ENCODE results near the gene PTTG1IP.

PTTG1IP gene

DNA sequence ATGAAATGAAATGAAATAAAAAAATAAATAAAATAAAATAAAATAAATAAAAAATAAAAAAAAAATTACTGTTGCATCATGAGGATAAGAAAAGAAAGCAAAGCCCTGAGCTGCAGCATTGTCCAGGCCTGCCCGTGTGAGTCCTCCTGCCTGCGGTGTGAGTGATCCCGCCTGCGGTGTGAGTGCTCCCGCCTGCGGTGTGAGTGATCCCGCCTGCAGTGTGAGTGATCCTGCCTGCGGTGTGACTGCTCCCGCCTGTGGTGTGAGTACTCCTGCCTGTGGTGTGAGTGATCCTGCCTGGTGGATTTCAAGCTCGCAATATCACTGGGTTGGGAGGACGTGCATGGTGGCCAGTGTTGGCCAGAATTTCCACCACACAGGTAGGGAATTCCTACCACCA is 22.4 kb upstream of the PTTG1IP start:
- DNase-seq (ENCODE audit: low spot score), result no peak

DNA sequence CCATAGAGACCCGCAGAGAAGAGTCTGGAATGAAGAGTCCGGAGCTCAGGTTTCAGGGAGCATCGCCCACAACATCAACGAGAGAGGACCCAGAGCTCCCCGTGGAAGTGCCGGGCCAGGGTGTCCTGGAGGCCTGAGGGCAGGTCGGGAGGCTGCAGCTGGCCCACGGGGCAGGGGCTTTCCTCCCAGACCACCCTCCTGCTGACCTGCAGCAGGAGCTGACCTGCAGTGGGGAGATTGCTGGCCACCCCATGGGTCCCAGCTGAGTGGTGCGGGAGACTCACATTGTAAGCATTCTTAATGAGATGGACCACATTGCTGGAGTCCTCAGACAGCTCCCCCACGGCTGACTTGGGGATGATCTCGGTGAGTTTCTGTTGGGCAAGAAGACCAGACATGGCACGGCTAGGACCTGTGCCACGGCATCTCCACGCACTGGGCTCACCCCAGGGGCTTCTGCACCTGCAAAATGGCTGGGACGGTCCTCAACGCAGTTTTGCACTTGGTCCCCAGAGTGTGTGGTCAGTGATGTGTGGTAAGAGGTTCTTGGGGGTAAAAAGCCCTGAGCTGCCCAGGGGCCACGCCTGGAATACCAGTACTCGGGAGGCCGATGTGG is 21.3 kb upstream of the PTTG1IP start:
- no peak for DNase-seq (ENCODE audit: low spot score)

DNA sequence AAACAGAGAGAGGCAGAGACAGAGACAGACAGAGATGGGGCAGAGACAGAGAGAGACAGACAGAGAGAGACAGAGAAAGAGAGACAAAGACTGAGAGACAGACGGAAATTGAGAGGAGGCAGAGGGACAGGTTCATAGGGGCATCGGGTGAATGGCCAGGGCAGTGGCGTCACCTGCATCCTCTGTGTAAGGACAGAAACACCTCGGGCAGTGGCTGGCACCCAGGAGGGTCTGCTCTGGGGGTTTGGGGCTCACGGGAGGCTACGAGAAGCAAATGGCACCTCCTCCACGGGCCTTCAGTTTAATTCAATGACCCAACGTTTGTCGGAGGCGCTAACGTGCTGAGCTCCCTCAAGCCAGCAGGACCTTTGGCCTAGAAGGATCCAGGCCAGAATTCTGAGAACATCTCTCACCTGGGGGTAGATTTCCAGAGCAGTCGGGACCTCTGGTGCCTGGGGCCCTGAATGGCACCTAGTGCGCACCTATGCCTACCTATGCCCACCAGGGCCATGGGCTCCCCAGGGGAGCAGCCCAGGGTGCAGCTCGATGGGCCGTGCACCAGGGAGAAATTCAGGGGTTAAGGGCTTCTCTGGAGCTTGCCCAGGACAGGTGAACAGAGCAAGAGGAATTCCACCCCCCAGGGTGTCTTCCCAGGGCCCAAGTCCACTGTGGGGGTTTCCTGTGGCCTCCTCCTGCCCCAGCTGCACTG is 20.6 kb upstream of the PTTG1IP start:
- no peak for DNase-seq (ENCODE audit: low spot score)

DNA sequence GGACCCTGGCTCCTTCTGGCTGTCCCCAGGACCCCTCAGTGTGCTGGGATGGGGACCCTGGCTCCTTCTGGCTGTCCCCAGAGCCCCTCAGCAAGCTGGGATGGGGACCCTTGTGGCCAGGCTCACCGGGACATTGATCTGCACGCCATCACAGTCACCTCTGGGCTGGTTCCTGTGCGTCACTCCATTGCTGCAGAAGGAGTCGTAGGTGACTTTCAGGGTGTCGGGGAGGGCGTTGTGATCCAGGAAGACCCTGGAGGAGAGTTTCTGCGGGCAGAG is 19.7 kb upstream of the PTTG1IP start:
- no peak for DNase-seq (ENCODE audit: low spot score)

DNA sequence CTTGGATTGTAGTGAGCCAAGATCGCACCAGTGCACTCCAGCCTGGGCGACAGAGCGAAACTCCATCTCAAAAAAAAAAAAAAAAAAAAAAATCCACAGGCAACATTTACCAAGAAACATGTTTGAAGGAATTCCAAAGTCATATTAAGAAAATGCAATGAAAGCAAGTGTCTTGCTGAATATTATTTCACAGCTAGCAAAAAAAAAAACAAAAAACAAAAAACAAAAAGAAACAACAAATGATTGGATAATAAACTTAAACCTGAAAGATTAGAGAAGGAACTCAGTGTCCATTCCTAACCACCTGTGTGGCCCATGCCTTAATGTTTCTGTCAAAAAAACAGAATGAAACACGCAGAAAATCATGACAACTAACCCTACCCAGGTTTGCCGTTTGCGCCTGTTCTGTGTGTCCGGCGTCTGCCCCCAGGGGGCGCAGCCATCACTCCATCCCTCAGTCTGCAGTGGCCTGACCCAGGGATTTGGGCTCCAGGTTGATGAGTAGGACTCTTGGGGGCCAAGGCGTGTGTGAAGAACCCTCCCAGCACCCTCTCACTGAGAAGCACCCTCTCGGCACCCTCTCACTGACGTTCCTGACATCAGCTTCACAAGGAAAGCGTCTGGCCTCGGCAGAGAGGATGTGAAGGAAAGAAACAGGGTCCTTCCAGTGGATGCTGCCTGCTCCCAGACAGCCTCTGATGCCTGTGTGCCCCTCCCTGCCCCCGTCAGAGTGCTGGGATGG is 19.2 kb upstream of the PTTG1IP start:
- DNase-seq (ENCODE audit: low spot score), result peak; percentile 79

DNA sequence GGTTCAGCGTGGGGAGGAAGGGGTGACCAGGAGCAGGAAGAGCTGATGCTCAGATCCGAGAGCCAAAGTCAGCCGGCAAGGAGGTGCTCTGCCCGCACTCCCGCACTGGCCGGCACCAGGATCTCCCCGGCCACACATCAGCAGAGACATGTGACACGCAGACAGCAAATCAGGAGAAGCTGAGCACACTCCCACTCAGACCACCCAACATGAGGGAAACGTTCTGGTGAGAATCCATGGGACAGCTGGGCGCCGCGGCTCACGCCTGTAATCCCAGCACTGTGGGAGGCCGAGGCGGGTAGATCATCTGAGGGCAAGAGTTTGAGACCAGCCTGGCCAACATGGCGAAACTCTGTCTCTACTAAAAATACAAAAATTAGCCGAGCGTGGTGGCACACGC is 18.6 kb upstream of the PTTG1IP start:
- DNase-seq (ENCODE audit: low spot score), result no peak

DNA sequence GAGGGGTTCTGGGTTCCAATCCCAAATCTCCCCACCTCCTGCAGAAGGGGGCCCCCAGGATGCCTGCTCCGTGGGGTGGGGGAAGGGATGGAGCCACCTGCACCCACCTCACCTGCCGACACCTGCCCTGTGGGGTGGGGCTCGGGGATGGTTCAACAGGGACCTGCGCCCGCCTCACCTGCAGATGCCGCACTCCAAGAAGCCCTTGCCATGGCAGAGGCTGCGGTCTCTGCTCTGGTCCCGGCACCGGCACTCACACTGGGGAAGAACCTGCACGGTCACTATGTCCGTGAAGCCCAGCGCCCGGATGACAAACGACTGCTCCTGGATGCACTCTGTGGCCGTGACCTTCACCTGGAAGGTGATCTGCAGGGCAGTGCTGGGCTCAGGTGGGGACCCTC is 18.1 kb upstream of the PTTG1IP start:
- DNase-seq (ENCODE audit: low spot score), result no peak

DNA sequence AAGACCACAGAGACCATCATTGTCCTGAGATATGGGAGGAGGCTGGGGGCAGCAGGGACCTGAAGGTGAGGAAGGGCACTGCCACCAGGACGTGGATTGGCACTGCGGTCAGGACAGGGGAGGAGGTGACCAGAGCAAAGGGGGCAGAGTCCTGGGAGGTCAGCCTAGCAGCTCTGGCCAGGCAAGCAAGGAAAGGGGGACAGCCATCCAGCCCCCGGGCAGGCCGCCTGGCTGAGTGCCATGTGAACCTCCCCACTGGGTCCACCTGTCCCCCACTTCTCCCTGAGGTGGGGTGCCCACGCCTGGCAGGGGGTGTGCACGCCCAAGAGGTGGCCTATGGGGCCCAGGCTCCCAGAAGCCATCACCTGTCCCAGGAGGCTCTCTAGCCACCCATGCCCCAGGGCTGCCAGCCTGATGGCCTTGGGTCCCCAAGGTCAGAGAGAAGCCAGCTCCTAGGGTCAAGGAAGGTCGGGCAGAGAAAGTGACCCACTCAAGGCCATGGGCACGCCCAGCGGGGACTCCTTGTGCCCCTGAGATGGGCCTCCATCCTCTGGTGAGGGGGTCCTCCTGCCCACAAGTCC is 17.6 kb upstream of the PTTG1IP start:
- DNase-seq (ENCODE audit: low spot score), result no peak

DNA sequence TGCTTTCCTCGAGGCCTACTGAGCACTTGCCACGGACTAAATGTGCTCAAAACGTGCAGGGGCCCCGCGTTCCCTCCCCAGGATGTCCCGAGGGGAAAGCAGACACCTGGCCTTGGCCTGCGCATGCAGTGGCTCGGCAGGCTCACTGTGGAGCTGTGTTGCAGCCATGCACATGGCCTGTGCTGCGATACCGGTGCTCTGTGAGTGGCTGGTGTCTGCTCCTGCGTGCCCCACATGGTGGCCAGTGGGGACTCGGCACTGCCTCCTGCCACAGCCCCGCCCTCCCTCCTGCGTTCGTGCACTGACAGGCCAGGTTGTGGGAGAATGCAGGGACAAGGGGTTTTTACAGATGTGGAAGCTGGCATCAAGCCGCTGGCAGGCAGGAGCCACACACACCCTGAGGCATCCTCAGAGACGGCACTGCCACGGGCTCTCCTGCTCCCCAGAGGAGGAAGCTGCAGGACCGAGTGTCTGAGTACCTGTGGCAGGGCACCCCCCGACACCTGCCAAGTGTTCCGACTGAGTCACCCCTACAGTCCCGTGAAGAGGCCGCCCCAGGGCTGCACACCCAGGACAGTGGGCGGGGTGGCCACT is 16.9 kb upstream of the PTTG1IP start:
- no peak for DNase-seq (ENCODE audit: low spot score)

DNA sequence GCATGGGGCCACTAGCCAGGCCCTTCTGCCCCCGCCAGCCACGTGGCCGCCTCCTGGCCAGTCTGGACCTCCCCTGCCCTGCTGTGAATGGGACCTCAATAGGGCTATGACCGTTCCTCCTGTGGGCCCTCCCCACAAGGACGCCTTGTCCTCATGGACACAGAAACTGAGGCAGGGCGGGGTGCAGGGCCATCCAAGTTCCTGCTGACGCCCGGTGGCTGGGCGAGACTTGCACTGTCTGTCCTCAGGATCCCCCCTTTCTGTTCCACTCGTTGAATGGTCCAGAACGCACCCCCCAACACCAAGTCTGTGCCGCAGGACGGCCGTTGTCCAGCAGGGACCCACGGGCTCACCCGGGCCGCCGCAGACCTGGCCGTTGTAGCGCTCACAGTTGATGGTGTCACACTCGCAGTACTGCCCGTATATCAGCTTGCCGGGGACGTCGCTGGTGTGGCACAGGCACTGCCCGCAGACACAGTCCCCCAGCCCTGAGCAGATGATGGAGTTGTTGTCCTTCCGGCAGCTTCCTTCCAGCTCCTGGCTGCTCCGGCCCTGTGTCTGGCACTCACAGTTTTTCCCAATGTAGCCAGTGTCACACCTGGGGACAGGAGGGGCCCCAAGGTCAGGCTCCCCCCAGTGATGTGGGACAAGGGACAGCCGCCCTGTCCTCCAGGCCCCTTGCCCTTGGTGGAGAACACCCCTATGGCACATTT is 16.3 kb upstream of the PTTG1IP start:
- DNase-seq (ENCODE audit: low spot score), result no peak

DNA sequence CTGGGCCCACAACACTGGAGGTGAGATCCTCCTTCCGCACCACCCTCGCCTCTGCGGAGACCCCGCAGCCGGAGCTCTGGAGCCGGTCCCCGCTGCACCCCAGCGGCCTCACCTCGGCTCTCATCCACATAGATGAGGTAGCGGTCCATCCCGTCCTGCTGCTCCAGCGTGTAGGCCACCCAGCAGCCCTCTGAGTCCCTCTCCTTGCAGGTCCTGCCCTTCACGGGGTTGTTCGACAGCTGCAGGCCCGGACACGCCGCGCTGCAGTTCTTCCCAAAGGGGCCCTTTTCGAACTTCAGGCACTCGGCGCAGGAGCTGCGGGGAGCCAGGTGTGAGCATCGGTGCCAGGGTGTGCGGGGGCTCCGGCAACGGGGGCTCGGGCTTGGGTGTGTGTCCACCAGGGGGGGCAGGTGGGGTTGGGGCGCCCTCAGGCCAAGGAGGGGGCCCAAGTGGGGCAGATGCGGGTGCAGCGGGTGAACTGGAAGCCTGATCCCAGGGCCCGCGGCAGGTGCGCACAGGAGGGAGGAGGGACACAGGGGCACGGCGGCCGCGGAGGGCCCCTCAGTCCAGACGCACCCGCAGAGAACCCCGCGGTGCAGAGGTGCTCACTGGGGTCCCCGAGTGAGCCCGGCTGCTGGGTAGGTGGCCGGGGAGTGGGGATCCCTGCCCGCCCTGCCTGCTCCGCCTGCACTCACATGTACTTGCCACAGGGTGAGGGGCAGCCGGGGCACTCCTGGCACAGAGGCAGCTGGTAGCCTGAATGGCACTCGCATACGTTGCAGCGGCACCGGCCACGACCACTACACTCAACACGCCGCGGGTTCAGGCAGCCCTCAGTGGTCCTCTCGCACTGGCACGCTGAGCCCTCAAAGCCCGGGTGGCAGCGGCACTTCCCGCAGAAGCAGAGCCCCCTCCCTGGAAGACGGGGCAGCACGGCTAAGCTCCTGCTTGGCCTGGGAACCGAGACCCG is 15.4 kb upstream of the PTTG1IP start:
- no peak for DNase-seq (ENCODE audit: low spot score)

DNA sequence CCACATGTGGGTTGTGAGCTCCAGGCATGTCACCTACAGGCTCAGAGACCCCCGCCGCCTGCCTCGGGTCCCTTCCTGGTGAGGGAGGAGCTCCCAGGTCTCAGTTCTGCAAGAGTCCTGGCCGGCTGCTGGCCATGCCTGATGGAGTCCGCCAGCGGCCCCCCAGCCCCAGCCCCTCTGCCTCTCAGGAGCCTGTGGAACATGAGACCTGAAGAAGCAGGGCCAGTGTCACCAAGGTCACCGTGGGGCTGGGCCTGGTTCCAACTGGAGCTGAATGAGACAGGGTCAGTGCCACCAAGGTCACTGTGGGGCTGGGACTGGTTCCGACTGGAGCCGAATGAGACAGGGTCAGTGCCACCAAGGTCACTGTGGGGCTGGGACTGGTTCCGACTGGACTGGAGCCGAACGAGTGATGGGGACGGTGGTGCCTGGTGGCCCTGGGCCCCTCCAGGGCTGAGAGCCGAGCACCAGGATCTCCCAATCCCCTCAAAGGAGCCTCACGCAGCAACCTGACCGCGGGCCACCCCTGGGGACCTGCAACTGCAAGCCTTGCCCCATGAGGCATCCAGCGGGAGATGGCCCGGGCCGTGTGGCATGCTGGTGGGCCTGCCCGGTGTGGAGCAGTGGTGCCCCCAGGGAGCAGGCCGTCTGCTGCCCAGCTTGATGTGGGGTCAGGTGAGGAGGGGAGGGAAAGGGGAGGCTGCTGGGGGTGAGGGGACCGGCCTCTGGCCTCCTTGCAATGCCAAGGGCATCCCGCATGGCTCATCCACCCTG is 14.5 kb upstream of the PTTG1IP start:
- no peak for DNase-seq (ENCODE audit: low spot score)

DNA sequence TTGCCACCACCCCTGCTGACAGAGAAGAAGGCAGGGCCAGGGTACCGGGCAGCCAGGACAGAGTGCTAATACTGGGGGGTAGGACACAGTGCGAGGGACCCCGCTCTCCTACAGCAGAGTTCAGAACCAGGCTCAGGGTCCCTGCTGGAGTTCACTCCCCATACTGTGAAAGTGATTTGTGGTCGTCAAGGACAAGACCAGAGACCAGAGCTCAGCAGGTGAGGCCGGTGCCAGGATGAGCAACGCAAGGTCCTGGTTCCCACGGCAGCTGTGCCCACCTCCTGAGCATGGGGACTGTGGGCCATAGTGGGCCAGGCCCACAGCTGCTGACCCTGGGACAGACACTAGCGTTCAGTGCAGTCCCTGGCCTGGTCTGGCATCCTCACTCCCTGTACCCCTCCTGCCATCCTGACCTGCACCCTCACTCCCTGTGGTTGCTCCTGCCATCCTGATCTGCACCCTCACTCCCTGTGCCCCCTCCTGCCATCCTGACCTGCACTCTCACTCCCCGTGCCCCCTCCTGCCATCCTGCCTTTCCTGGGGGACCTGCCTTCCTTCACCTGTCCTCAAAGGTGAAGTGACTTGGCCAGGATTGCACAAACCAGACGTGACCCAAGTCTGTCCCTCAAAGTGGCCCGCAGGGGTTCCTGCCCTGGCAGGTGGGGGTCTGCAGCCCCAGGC is 13.8 kb upstream of the PTTG1IP start:
- DNase-seq (ENCODE audit: low spot score), result no peak

DNA sequence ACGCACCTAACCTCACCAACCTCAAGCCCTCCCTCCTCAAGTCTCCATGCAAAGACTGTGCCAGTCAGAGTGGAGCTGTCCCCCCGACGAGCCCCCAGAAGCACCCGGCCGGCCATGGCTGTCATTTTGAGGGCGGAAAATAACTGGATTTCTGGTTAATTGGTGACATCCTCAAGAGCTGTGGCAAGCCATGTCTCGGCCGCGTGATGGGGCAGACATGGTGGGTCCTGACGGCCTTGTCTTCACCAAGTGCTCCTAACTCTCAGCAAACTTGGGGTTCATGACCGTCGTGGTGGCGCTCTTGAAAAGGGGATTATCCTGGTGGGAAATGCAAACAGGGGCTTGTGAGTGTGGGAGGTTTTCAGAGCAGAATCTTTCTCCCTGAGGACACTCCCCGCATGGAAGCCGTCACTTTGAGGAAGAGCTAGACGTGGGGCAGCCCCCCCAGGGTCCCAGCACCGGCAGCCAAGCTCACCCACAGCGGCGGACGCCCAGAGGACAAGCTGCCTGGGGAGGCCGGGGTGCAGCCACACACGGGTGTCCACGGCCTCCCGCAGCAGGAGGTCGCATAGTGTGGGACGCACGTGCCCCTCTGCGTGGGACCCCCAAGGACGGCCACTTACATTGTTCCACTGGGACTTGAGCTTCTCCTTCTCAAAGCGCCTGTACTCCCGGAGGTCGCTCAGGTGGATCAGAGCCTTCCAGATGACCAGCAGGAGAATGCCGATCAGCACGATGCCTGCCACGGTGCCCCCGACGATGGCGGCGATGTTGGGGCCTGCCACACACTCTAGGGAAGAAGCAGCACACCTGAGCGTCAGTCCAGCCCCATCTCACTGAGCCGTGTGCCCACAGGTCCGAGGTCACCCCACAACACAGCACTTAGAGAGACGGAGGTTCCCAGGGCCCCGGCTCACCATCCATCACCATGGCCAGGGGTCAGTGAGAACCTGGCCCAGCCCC is 12.9 kb upstream of the PTTG1IP start:
- no peak for DNase-seq (ENCODE audit: low spot score)

DNA sequence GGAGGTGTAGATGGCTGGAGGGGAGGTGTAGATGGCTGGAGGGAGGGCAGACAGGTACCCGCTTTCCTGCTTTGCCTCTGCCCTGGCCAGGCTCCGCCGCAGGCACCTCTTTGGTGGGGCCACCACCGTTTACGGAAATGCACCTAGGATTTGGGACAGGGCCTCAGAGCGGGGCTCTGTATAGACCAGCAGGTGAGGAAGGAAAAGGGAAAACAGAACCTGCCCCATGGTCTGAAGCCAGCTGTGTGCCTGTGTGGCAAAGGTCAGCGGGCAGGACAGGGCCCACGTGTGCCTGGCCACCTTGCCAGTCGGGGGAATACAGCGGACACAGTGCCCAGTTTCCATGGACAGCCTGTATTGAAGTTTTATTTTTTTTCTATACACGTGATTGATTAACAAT is 12.1 kb upstream of the PTTG1IP start:
- no peak for DNase-seq (ENCODE audit: low spot score)

DNA sequence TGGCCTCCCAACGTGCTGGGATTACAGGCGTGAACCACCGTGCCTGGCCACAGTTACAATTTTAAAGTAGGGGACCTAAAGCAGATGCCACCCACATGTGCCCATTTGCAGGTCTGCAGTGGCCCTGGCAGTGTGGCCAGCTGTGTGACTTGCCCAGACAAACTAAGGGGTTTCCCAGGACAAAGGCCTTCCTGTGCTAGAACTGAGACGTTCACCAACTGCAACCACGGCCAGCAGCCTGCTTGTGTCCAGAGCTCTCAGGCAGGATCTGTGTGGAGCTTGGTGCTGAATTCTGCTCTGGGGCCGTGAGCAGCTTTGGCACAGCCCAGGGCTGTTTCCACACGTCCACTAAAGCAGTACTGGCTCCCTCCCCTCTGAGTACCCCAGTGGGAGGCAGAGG is 10.6 kb upstream of the PTTG1IP start:
- DNase-seq (ENCODE audit: low spot score), result no peak

DNA sequence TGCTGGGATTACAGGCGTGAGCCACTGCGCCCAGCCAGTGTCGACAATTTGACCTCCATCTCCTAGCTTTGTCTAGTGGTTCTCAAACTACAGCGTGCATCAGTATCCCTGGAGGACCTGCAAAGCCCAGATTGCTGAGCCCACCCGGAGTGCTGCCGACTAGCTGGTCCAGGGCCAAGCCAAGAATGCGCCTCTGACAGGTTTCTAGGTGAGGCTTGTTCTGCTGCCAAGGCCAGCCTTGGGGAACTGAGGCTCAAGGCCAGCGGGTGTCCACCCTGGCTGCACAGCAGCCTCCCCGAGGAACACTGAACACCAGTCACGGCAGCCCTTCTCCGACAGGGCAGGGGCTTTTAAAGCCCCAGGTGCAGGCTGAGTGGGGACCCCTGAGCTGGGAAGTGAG is 9.8 kb upstream of the PTTG1IP start:
- DNase-seq (ENCODE audit: low spot score), result no peak

DNA sequence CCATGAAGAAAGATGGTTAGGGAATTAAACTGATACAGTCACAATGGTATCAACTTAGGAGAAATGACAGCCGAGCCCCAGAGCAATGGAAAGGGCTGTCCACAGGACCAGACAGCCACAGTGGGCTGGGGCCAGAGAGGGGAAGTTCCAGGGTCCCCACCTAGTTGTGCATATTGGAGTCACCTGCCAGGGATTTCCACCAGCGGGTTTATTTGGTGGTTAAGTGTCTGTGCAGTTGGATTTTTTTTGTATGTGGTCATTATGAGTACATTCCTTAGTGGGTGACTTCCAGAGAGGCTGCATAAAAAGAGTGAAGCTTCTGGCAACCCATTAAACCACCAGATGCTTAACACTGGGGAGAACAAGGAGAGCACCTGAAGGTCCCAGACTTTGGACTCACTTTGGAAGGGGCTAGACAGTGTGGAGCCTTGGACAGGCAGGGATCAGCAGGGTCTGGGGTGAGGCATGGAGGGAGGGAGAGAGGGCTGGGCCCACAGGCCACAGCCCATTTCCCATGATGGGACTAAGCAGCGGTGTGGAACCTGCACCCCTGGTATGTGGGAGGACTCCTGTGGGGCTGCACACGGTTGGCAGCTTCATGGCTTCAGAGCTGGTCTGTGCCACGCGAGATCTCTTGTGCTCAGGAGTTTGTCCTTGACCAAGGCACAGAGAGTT is 7.8 kb upstream of the PTTG1IP start:
- DNase-seq (ENCODE audit: low spot score), result no peak
